ENCODE data around the gene RXRG. TPM values are rescaled to one million over a fixed set of nuclear protein-coding genes. Genes with fewer than 3 reads are reported as not detected.

The RXRG gene
- not detected in 2 replicates for total RNA-seq (ENCODE audit: low replicate concordance)

DNA sequence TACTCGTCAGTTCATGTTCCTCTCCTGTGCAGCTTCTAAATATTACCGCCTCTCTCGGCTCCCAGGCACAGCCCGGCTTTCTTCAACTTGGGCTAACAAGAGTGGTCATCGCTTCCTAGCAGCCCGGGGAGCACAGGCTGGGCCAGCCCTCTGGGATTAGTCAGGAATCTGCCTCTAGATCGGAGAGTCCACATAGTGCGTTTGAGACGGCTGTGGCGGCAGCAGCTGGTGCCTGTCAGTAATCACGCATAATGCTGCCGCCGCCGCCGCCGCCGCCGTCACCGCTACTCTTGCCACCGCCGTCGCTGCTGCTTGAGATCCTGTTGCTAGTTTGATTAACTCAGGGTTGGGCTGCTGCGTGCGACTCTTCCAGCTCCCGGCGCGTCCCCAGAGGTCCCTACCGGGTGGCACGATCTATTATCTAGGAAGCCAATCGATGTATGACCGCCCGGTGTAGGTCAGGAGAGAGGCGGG lies at the start of gene RXRG:
TSS of gene RXRG (minus strand) at position 230 of the 474 bp plus-strand sequence. CDS start 233 bp downstream, outside the sequence.
- no peak within 1 kb of the TSS for H3K4me3 ChIP-seq (ENCODE audit: low read depth, low read length)
- TF ChIP-seq, protein P1, sequence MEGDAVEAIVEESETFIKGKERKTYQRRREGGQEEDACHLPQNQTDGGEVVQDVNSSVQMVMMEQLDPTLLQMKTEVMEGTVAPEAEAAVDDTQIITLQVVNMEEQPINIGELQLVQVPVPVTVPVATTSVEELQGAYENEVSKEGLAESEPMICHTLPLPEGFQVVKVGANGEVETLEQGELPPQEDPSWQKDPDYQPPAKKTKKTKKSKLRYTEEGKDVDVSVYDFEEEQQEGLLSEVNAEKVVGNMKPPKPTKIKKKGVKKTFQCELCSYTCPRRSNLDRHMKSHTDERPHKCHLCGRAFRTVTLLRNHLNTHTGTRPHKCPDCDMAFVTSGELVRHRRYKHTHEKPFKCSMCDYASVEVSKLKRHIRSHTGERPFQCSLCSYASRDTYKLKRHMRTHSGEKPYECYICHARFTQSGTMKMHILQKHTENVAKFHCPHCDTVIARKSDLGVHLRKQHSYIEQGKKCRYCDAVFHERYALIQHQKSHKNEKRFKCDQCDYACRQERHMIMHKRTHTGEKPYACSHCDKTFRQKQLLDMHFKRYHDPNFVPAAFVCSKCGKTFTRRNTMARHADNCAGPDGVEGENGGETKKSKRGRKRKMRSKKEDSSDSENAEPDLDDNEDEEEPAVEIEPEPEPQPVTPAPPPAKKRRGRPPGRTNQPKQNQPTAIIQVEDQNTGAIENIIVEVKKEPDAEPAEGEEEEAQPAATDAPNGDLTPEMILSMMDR (IDR thresholded peaks at IDR 0.05; ENCODE audit: insufficient read depth, low read length), result no peak
- DNase-seq (ENCODE audit: low read depth), result peak; percentile 7

DNA sequence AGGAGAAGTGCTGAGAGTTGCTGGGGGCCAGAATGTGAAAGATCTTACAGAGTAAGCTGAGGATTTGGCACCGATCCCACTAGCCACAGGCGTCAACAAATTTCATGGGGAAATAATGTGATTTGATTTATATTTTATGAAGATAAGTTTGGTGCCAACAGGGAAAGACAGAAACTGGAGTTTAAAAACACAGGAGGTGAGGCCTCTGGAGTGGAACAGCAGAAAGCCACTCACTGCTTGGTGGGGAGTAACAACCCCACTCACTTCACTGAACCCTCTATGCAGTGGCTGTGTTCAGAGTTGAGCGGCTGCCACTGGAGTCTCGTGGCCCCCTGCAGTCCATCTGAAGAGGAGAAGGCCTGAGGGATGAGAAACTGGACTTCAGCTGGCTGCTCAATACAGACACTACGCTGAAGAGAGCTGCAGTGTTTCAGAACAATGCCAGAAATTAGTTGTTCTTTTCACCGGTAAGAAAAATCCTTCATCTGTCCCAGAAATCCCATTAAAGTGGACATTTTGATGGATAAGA lies 48.0 kb upstream of the RXRG start:
- TF ChIP-seq, protein P1 (IDR thresholded peaks at IDR 0.05; ENCODE audit: insufficient read depth, low read length), result no peak
- DNase-seq (ENCODE audit: low read depth), result no peak
- H3K4me3 ChIP-seq (ENCODE audit: low read depth, low read length), result no peak overlapping the region

DNA sequence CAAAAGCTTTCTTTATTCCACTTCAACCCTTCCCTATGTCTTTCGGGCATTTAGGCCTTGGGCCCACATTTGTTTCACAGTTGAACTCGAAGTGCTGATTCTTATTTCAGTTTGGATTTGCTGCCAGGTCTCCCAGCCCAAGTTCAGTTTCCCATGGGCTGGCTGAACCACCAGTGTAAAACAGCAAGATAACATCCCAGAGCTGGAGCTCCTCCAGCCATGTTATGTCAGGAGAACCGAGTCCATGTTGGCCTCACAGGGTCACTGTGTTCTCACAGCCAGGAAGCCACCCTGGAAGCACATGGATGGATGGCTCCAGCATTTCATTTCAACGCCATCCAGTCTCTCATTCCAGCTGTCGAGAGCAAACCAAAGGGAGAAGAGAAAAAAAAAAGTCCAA lies 45.2 kb upstream of the RXRG start:
- TF ChIP-seq, protein P1 (IDR thresholded peaks at IDR 0.05; ENCODE audit: insufficient read depth, low read length), result no peak
- H3K4me3 ChIP-seq (ENCODE audit: low read depth, low read length), result no peak overlapping the region
- no peak for DNase-seq (ENCODE audit: low read depth)

DNA sequence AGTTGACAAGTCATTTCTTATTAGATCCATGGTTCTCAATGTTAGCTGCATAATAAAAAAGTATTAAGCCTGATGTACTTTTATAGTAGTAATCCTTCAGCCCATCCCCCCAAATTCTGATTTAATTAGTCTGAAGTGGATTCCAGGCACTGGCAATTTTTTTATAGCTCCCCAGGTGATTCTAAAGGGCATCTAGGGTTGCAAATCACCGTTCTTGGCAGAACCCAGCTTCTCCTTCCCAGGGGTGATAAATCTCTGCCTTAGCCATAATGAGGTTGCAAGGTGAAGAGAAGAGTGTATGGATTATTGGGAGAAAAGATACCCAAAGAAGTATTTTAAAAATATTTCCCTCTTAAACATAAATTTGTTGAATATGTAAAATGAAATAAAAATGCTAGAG lies 43.0 kb upstream of the RXRG start:
- H3K4me3 ChIP-seq (ENCODE audit: low read depth, low read length), result no peak overlapping the region
- no peak for DNase-seq (ENCODE audit: low read depth)
- TF ChIP-seq, protein P1 (IDR thresholded peaks at IDR 0.05; ENCODE audit: insufficient read depth, low read length), result no peak

GRCh38 chr1:165486663-165487062 lies 41.7 kb upstream of the RXRG start:
- no peak for DNase-seq (ENCODE audit: low read depth)
- TF ChIP-seq, protein P1 (IDR thresholded peaks at IDR 0.05; ENCODE audit: insufficient read depth, low read length), result no peak
- no peak overlapping the region for H3K4me3 ChIP-seq (ENCODE audit: low read depth, low read length)

DNA sequence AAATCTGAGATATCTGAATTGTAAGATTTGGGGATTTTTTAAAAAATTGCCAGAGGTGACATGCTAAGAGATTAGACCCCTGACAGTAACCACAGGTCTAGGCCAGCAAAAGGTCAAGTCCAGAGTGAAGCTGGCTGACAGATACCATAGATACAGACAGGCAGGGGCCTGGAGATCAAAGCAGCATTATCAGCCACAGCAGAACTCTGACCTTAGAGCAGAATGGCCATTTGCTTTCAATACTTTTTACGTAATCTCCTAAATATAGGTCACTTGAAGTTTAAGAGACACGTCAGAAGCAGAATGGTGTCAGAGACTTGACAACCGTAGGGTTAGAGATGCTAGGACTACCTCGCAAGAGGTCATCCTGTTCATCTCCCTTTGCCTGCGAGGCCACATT lies 40.8 kb upstream of the RXRG start:
- no peak for DNase-seq (ENCODE audit: low read depth)
- TF ChIP-seq, protein P1 (IDR thresholded peaks at IDR 0.05; ENCODE audit: insufficient read depth, low read length), result no peak
- H3K4me3 ChIP-seq (ENCODE audit: low read depth, low read length), result no peak overlapping the region

GRCh38 chr1:165484532-165484931 lies 39.6 kb upstream of the RXRG start:
- DNase-seq (ENCODE audit: low read depth), result no peak
- H3K4me3 ChIP-seq (ENCODE audit: low read depth, low read length), result no peak overlapping the region
- TF ChIP-seq, protein P1 (IDR thresholded peaks at IDR 0.05; ENCODE audit: insufficient read depth, low read length), result no peak
